Osteocyte (in vitro differentiated cells): ENCODE measurements around the gene GRB14. TPM values are rescaled to one million over a fixed set of nuclear protein-coding genes. Genes with fewer than 3 reads are reported as not detected.

Source experiments
- DNase-seq: peaks from one replicate; pipeline ENCODE4 v3.0.0; 2021; ENCODE audit warnings: mixed read lengths; ENCODE audit not compliant: unreplicated experiment; ENCODE audit errors: extremely low spot score
- H3K27ac Mint-ChIP-seq: one replicate; pipeline ENCODE4 v1.8.0; 2021; ENCODE audit warnings: mild to moderate bottlenecking, mixed read lengths; ENCODE audit not compliant: unreplicated experiment
- H3K27me3 Mint-ChIP-seq: one replicate; pipeline ENCODE4 v1.8.0; 2021; ENCODE audit warnings: mixed read lengths; ENCODE audit not compliant: unreplicated experiment
- H3K36me3 Mint-ChIP-seq: one replicate; pipeline ENCODE4 v1.8.0; 2021; ENCODE audit warnings: mixed read lengths; ENCODE audit not compliant: unreplicated experiment
- H3K4me1 Mint-ChIP-seq: one replicate; pipeline ENCODE4 v1.8.0; 2021; ENCODE audit warnings: mixed read lengths; ENCODE audit not compliant: unreplicated experiment
- H3K4me3 Mint-ChIP-seq: one replicate; pipeline ENCODE4 v1.8.0; 2021; ENCODE audit warnings: mild to moderate bottlenecking, moderate library complexity, mixed read lengths; ENCODE audit not compliant: unreplicated experiment
- H3K9me3 Mint-ChIP-seq: one replicate; pipeline ENCODE4 v1.8.0; 2021; ENCODE audit warnings: mixed read lengths; ENCODE audit not compliant: unreplicated experiment
- total RNA-seq: library from RNA; stranded (reverse); gene quantifications from 2 replicates; pipeline ENCODE4 v1.2.1, GENCODE V29; 2021
- TF ChIP-seq, protein P1 (sequence below): fragments of 200-600 bp; sonication (generic); IDR thresholded peaks from 2 replicates; pipeline ENCODE4 v1.5.0; 2021; ENCODE audit warnings: antibody characterized with exemption, mild to moderate bottlenecking, moderate library complexity

Gene GRB14
- total RNA-seq, 1 donor from 2014 or later = 0.83 TPM

DNA sequence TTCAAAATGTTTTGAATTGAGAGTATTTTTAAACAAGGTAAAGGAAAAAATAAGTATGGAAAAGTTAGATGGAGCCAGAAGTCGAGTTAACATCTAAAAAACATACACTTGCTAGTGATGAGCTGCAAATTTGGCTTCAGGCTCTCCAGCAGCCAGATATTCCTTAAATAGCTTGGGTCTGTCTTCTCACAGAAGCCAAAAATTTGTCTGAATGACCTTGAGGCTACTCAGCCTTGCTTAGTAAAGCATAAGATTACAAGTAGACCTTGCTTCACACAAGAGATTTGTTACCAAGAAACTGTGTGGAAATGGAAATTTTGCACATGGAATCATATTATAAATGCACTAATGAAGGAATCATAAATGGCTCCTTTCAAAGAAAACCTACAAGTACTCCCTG is 40.8 kb upstream of the GRB14 start:
- H3K9me3 Mint-ChIP-seq = no peaks in the 10 kb centered on the region
- no peak for DNase-seq
- H3K27ac Mint-ChIP-seq = no peak overlapping the region
- no peaks in the 10 kb centered on the region for H3K36me3 Mint-ChIP-seq
- H3K4me3 Mint-ChIP-seq = no peak overlapping the region
- H3K27me3 Mint-ChIP-seq = no peaks in the 10 kb centered on the region
- no peaks in the 10 kb centered on the region for H3K4me1 Mint-ChIP-seq
- TF ChIP-seq, protein P1, sequence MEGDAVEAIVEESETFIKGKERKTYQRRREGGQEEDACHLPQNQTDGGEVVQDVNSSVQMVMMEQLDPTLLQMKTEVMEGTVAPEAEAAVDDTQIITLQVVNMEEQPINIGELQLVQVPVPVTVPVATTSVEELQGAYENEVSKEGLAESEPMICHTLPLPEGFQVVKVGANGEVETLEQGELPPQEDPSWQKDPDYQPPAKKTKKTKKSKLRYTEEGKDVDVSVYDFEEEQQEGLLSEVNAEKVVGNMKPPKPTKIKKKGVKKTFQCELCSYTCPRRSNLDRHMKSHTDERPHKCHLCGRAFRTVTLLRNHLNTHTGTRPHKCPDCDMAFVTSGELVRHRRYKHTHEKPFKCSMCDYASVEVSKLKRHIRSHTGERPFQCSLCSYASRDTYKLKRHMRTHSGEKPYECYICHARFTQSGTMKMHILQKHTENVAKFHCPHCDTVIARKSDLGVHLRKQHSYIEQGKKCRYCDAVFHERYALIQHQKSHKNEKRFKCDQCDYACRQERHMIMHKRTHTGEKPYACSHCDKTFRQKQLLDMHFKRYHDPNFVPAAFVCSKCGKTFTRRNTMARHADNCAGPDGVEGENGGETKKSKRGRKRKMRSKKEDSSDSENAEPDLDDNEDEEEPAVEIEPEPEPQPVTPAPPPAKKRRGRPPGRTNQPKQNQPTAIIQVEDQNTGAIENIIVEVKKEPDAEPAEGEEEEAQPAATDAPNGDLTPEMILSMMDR = no peak

DNA sequence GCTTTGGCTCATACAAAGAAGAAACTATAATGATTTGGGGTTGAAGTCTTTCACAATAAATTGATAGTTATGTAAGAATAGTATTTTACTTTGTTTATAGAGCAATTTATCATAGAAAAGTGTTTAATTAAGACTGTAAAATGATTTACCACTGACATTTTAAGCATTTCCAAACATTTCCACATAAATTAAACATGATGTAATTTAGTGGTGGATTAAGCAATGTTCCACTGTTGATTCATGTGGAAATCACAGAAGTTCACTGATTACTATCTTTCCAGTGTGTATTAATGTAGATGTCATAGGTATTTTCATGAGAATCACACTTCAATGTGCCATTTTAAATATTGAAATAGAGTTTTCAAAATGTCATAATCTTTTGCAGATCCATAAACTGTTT is 40.1 kb upstream of the GRB14 start:
- no peak for DNase-seq
- Mint-ChIP-seq H3K27me3 (no peaks in the 10 kb centered on the region), H3K9me3 (no peaks in the 10 kb centered on the region), H3K4me1 (no peaks in the 10 kb centered on the region), H3K27ac (no peak overlapping the region), H3K4me3 (no peak overlapping the region), H3K36me3 (no peaks in the 10 kb centered on the region)
- TF ChIP-seq, protein P1 = no peak

DNA sequence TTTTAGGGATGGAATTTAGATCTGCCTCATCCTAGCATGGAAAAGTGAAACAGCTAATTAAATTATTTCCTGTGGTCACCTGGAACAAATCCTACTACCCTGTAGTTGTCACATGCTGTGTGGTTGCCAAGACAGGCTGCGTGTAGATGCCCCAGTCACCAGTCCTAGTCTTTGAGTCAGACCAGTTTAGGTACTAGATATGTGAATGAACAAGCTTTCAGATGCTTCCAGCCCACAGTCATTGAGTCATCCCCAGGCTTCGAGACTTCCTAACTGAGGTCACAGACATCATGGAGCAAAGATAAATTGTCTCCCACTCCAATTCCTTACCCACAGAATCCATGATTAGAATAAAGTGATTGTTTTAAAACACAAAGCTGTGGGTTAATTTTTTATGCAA is 35.8 kb upstream of the GRB14 start:
- H3K4me3 Mint-ChIP-seq = no peak overlapping the region
- DNase-seq = no peak
- no peaks in the 10 kb centered on the region for H3K4me1 Mint-ChIP-seq
- H3K36me3 Mint-ChIP-seq = no peaks in the 10 kb centered on the region
- TF ChIP-seq, protein P1 = no peak
- peaks cover 5% of the 10 kb centered on the region for H3K9me3 Mint-ChIP-seq
- H3K27me3 Mint-ChIP-seq = no peaks in the 10 kb centered on the region
- no peak overlapping the region for H3K27ac Mint-ChIP-seq

DNA sequence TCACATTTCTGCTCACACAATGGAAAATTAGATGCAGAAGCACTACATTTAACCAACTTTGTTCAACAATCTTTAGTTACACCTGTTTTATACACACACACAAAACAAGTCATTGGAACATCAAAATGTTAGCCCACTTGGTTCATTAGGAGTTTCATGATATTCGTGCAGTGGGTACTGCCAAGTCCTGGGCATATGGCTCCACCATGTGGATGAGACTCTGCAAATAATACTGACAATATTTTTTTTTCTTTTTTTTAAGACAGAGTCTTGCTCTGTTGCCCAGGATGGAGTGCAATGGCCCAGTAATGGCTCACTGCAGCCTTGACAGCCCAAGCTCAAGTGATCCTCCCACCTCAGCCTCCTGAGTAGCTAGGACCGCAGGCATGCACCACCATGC is 34.5 kb upstream of the GRB14 start:
- no peak overlapping the region for H3K4me3 Mint-ChIP-seq
- no peak for DNase-seq
- H3K36me3 Mint-ChIP-seq = no peaks in the 10 kb centered on the region
- H3K27ac Mint-ChIP-seq = no peak overlapping the region
- H3K9me3 Mint-ChIP-seq = peaks cover 9% of the 10 kb centered on the region
- no peaks in the 10 kb centered on the region for H3K27me3 Mint-ChIP-seq
- TF ChIP-seq, protein P1 = peak; percentile 36
- H3K4me1 Mint-ChIP-seq = no peaks in the 10 kb centered on the region

DNA sequence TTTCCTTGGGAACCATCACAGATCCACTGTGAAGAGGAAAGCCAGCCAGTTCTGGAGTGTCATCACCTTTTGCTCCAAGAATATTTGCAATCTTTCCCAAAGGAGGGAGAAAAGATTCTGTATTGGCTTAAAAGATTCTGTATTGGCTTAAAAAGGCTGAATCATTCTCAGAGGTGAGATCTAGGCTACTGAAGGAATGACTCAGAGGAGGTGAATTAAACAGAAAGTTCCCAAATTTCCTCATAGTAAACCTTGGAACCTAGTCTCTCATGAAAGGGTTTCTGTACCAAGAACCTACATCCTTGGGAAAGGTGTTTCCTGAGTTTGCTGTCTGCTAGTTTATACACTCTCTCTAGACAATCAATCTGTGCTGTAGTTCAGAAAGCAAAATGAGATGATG is 34.1 kb upstream of the GRB14 start:
- H3K27ac Mint-ChIP-seq = no peak overlapping the region
- H3K4me1 Mint-ChIP-seq = no peaks in the 10 kb centered on the region
- TF ChIP-seq, protein P1 = no peak
- H3K36me3 Mint-ChIP-seq = no peaks in the 10 kb centered on the region
- no peaks in the 10 kb centered on the region for H3K27me3 Mint-ChIP-seq
- no peak for DNase-seq
- H3K9me3 Mint-ChIP-seq = peaks cover 13% of the 10 kb centered on the region
- H3K4me3 Mint-ChIP-seq = no peak overlapping the region
